GM19395 (cell line): ENCODE results near the gene DNAJC17.

ENCODE experiments used
- ATAC-seq: cut with Tn5 transposase; IDR thresholded peaks from one replicate; pipeline ENCODE4 v1.9.1; 2021; ENCODE audit warnings: mild to moderate bottlenecking, moderate library complexity; ENCODE audit not compliant: unreplicated experiment

The DNAJC17 gene

DNA sequence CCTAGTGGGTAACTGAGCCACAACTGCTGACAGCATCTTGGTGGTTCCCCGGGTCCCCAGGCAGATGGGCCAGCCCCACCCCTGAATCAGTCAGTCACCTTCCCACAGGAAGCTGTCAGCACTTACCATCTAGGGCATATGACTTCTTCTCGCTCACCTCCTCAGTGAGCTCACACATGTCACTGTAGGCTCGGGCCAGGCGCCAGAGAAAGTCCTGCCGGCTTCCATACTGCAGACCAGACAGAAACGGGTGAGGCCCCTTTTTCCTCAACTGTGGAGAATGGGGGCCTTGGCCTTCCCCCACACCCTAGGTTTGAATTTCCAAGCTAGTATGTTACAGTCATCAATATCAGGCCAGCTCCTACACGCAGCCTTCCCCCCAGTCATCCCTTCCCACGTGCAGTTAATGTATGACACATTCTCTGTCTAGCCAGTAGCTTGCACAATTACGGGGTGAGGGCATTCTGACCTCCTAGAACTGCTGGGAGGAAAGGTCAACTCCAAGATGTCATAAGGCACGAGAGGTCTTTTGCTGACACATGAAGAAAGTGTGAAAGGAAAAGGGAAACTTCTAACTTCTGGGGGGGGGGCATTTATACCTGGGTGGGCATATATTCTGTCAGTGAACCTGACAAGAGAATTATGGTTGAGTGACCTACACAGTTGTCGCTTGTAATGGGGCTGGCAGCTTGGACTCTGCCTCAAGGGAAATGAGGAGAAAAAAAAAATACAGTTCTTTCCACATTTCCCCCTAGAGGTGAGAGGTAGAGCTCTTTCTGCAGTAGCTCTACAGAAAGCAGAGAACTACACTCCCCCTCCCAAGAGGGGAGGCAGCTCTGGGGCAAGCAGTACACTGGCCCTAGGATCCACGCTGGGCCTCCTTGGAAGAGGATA is 63.1 kb downstream of the DNAJC17 start:
- ATAC-seq, result no peak

DNA sequence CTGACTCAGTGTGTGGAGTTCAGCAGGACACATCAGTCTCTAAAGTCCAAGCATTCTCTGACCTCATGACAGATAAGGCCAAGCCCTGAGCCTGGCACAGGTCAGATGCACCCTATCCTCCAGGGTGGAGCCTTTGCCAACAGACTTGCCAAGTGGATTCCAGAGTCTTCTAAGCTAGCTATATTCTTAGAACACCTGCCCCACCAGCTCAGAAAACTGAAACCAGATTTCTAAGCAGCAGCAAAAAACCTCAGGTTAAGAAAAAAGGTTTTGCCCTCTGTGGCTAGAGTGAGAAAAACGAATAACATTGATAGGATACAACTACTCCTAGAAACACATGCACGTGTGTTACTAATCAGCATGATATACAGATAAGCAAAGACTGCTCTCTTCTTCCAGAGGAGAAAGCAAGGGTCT is 63.8 kb downstream of the DNAJC17 start:
- ATAC-seq, result no peak

DNA sequence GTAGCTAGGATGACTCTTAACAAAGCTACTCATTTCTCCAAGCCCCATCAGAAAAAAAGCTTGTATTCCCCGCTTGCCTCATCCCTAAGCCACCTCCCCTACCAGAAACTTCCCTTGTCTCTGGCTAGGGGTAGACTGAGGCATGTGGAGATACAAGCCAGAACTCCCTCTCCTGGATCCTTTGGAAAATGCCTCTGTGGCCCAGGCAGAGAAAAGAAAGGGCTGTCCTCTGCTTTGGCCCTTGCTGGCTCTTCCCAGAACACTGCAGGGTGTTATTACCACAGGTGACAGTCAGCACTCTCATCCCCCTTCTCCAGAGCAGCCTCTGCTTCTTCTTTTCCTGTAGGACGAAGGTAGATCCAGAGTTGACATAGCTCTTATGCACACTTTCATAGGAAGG is 67.4 kb downstream of the DNAJC17 start:
- ATAC-seq, result no peak

DNA sequence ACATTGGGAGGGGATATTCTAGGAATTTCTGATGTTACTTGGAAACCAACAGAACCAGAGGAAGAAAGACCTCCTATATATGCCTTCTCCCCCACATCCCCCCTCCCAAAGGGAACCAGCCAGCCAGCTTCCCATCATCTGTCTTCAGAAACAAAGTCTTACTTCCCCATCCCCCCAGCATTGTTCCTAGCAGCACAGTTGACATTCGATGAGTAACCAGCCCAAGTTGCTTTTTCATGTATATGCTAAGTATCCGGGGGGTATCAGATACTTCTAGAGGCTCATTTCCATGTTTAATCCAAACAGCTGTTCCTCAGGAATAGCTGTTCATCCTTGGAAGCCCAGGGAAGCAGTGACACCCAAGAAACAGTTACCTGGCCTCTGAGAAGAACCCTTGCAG is 68.2 kb downstream of the DNAJC17 start:
- no peak for ATAC-seq

DNA sequence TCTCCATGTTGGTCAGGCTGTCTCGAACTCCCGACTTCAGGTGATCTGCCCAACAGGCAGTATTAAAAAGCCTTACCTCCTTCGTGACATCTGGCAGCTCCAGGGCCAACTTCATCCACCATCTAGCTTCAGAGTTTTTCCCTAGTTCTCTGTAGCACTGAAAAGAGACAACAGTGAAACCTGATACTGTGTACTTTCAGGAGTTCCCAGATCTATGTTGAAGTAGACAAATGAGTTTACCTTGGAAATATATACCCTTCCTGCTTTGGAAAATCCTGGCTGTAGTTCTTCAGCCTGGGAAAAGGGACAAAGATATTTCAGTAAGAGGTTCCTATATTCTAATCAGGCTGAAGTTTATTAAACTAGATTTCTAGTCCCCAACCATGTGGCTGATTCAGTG is 70.2 kb downstream of the DNAJC17 start:
- ATAC-seq, result no peak

DNA sequence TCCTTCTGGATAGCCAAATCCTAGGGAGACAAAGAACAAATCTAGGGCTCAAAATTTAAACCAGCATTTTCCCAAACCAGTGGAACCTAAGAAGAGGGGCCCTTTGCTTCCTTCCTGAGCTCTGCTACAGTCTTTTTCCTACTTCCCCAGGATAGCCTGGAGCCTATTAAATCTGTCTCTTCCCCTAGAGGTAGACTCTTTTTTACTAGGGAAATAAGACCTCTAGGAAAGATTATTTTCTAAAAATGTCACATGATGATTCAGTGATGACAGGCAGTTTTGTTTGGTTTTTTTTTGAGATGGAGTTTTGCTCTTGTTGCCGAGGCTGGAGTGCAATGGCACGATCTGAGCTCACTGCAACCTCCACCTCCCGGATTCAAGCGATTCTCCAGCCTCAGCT is 70.7 kb downstream of the DNAJC17 start:
- no peak for ATAC-seq

DNA sequence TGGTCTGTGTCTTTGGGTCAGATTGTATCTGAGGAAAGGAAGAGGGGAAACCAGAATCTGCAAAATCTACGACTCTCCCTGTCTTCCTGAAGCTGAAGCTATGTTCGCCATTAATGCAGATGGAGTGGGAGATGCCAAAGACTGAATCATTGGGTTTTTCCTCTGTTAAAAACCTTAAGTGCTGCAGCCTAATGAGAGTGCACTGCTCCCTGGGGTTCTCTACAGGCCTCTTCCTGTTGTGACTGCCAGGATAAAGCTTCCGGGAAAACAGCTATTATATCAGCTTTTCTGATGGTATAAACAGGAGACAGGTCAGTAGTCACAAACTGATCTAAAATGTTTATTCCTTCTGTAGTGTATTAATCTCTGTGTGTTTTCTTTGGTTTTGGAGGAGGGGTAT is 76.2 kb downstream of the DNAJC17 start:
- ATAC-seq, result no peak

DNA sequence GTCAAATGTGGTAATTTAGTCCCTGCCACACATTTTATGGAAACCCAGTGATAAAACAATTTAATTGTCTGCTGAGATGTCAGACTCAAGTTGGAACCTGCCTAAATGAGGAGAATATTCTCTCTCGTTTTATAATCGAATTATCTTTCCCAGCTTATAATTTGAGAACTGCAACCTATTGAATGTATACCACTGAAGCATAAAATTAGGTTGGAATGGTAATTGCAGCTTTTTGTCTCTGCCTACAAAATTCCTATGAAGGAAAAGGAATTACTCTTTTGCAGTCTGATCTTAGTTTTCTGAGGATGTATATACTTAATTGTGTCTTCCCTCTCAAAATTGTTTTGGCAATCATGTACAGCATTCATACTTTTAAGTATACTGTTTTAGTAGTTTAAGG is 83.4 kb downstream of the DNAJC17 start:
- no peak for ATAC-seq

DNA sequence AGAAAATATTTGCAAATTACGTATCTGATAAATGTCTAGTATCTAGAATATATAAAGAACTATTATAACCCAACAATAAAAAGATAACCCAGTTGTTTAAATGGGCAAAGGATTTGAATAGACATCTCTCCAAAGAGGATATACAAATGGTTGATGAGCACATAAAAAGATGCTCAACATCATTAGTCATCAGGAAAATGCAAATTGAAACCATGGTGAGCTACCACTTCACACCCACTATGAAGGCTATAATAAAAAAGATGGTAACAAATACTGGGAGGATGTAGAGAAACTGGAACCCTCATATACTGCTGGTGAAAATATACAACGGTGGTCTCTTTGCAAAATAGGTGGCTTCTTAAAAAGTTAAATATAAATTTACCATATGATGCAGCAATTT is 84.3 kb downstream of the DNAJC17 start:
- no peak for ATAC-seq

DNA sequence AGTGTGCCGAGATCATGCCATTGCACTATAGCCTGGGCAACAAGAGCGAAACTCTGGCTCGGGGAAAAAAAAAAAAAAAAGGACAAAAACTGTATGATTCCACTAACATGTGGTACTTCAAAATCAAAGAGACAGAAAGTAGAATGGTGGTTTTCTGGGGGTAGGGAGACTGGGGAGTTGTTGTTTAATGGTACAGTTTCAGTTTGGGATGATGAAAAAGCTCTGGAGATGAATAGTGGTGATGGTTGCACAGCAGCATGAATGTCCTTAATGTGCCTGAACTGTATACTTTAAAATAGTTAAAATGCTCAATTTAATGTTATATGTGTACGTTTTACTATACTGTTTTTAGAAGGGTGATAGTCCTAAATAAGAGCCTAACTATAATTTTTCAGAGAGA is 84.9 kb downstream of the DNAJC17 start:
- ATAC-seq, result no peak

DNA sequence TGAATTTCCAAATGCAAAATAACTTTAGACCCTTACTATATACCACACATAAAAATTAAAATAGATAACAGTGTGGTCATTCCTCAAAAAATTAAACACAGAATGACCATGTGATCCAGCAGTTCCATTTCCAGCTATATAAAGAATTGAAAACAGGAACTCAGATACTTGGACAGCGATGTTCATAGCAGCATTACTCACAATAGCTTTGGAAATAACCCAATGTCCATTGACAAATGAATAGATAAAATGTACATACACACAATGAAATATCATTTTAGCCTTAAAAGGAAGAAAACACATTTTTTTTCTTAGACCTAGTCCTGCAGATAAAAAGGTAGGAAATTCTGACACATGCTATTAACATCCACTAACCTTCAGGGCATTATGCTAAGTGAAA is 85.6 kb downstream of the DNAJC17 start:
- ATAC-seq, result no peak

DNA sequence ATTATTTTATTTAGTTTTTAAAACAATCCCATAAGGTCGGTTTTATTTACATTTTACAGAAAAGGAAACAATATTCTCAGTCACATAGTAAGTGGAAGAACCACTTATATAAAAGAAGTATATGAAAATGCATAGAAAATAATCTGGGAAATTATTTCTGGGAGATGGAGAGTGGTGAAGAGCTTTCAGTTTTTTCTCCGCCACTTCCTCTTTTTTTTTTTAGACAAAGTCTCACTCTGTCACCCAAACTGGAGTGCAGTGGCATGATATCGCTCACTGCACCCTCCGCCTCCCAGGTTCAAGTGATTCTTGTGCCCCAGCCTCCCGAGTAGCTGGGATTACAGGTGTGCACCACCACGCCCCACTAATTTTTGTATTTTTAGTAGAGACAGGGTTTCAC is 91.1 kb downstream of the DNAJC17 start:
- ATAC-seq, result no peak
